Neural progenitor cell (in vitro differentiated cells): Measurements from ENCODE around the gene PREX1. TPM values are rescaled to one million over a fixed set of nuclear protein-coding genes. Genes with fewer than 3 reads are reported as not detected.

ENCODE experiments used
- DNase-seq: peaks from one replicate; pipeline ENCODE4 v3.0.0-alpha.2; 2016; ENCODE audit warnings: low spot score
- H2AFZ ChIP-seq: fragments of 200-600 bp; sonication (generic); replicated peaks from 2 replicates; pipeline ENCODE4 v1.6.1; 2016; ENCODE audit warnings: antibody characterized with exemption
- H3F3A ChIP-seq: fragments of 200-600 bp; sonication (generic); 2 replicates; pipeline ENCODE4 v1.6.1; 2016; ENCODE audit warnings: antibody characterized with exemption, low read depth
- H3K27ac ChIP-seq: fragments of 200-600 bp; sonication (generic); 2 replicates; pipeline ENCODE4 v1.5.1; 2016; ENCODE audit warnings: mild to moderate bottlenecking
- H3K27me3 ChIP-seq: fragments of 200-600 bp; sonication (generic); 2 replicates; pipeline ENCODE4 v1.6.1; 2016; ENCODE audit warnings: mild to moderate bottlenecking, moderate library complexity
- H3K36me3 ChIP-seq: fragments of 200-600 bp; sonication (generic); 2 replicates; pipeline ENCODE4 v1.5.1; 2016
- H3K4me1 ChIP-seq: fragments of 200-600 bp; sonication (generic); 2 replicates; pipeline ENCODE4 v1.6.1; 2016; ENCODE audit warnings: mixed run types
- H3K4me2 ChIP-seq: fragments of 200-600 bp; sonication (generic); 2 replicates; pipeline ENCODE4 v1.6.1; 2016
- H3K4me3 ChIP-seq: fragments of 200-600 bp; sonication (generic); 2 replicates; pipeline ENCODE4 v1.5.1; 2016
- H3K79me2 ChIP-seq: fragments of 200-600 bp; sonication (generic); 2 replicates; pipeline ENCODE4 v1.6.1; 2016; ENCODE audit warnings: low read depth
- H3K9ac ChIP-seq: fragments of 200-600 bp; sonication (generic); 2 replicates; pipeline ENCODE4 v1.6.1; 2016
- H3K9me3 ChIP-seq: fragments of 200-600 bp; sonication (generic); 2 replicates; pipeline ENCODE4 v1.5.1; 2016; ENCODE audit warnings: low read depth
- H4K20me1 ChIP-seq: fragments of 200-600 bp; sonication (generic); 2 replicates; pipeline ENCODE4 v1.6.1; 2016; ENCODE audit warnings: low read depth
- H3K27ac Mint-ChIP-seq: 3 replicates; pipeline ENCODE4 v1.8.0; 2021; ENCODE audit warnings: mixed read lengths
- H3K27me3 Mint-ChIP-seq: 2 replicates; pipeline ENCODE4 v1.8.0; 2022; ENCODE audit warnings: low read depth, mild to moderate bottlenecking, inconsistent platforms, moderate library complexity, mixed read lengths; ENCODE audit not compliant: insufficient read depth
- H3K36me3 Mint-ChIP-seq: 3 replicates; pipeline ENCODE4 v1.8.0; 2021; ENCODE audit warnings: mixed read lengths
- H3K4me1 Mint-ChIP-seq: 3 replicates; pipeline ENCODE4 v1.8.0; 2021; ENCODE audit warnings: mixed read lengths
- H3K4me3 Mint-ChIP-seq: 3 replicates; pipeline ENCODE4 v1.8.0; 2021; ENCODE audit warnings: mild to moderate bottlenecking, moderate library complexity, mixed read lengths
- H3K9me3 Mint-ChIP-seq: 3 replicates; pipeline ENCODE4 v1.8.0; 2020; ENCODE audit warnings: mixed read lengths
- EZH2 ChIP-seq: fragments of 200-600 bp; sonication (generic); IDR thresholded peaks from 2 replicates; pipeline ENCODE4 v1.6.1; 2017; ENCODE audit warnings: antibody characterized with exemption, mild to moderate bottlenecking, moderate library complexity
- EZH2phosphoT487 ChIP-seq: fragments of 200-600 bp; sonication (generic); IDR thresholded peaks from 2 replicates; pipeline ENCODE4 v1.6.1; 2017; ENCODE audit warnings: antibody characterized with exemption
- total RNA-seq: library from RNA; depleted of rRNA; stranded (reverse); fragments of >200 nt; gene quantifications from 2 replicates; pipeline ENCODE4 v1.2.3, GENCODE V29; 2015; ENCODE audit warnings: low replicate concordance
- TF ChIP-seq, protein P1 (sequence below): fragments of 200-600 bp; sonication (generic); IDR thresholded peaks from 2 replicates; pipeline ENCODE4 v1.5.1; 2017; ENCODE audit warnings: antibody characterized with exemption, mild to moderate bottlenecking

Gene PREX1
- total RNA-seq, 1 donor from 2014 or later: 4.5 TPM

DNA sequence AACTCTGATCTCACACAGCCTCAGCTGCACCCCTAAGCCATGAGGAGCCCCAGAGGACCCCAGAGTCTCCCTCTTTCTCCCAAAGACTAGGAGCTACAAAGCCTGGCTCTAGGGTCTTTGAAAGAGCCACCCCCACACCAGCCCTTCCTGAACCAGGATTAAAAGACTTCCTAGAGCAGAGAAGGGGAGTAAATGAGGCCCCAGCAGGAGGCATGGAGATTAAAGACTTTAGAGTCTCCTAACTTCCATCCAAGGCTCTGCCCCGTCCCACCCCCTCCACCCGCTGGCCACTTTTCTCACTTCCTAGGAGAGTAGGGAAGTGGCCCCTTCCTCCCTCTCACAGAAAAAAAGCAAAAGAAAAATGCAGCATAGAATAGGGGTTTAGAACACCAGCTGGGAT is 1.7 kb downstream of the PREX1 start:
- no peaks in the 10 kb centered on the region for H3K79me2 ChIP-seq
- Mint-ChIP-seq H3K4me1 (peaks cover 60% of the 10 kb centered on the region), H3K36me3 (no peaks in the 10 kb centered on the region), H3K27ac (peak overlapping the region; percentile 91), H3K27me3 (peaks cover 5% of the 10 kb centered on the region), H3K9me3 (no peaks in the 10 kb centered on the region), H3K4me3 (peak overlapping the region; percentile 98)
- H3K4me3 ChIP-seq: peak overlapping the region; percentile 76
- no peaks in the 10 kb centered on the region for H3K9me3 ChIP-seq
- TF ChIP-seq, protein P1, sequence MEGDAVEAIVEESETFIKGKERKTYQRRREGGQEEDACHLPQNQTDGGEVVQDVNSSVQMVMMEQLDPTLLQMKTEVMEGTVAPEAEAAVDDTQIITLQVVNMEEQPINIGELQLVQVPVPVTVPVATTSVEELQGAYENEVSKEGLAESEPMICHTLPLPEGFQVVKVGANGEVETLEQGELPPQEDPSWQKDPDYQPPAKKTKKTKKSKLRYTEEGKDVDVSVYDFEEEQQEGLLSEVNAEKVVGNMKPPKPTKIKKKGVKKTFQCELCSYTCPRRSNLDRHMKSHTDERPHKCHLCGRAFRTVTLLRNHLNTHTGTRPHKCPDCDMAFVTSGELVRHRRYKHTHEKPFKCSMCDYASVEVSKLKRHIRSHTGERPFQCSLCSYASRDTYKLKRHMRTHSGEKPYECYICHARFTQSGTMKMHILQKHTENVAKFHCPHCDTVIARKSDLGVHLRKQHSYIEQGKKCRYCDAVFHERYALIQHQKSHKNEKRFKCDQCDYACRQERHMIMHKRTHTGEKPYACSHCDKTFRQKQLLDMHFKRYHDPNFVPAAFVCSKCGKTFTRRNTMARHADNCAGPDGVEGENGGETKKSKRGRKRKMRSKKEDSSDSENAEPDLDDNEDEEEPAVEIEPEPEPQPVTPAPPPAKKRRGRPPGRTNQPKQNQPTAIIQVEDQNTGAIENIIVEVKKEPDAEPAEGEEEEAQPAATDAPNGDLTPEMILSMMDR: no peak
- peak; percentile 33 for TF ChIP-seq EZH2phosphoT487
- peak overlapping the region; percentile 89 for H3K4me2 ChIP-seq
- no peak overlapping the region for H3K9ac ChIP-seq
- H3K4me1 ChIP-seq: peaks cover 26% of the 10 kb centered on the region
- peaks cover 61% of the 10 kb centered on the region for H4K20me1 ChIP-seq
- H3K27me3 ChIP-seq: peaks cover 80% of the 10 kb centered on the region
- no peaks in the 10 kb centered on the region for H3K36me3 ChIP-seq
- H3F3A ChIP-seq: peaks cover 32% of the 10 kb centered on the region
- no peak overlapping the region for H3K27ac ChIP-seq
- peak; percentile 89 for DNase-seq
- H2AFZ ChIP-seq: no peak overlapping the region

DNA sequence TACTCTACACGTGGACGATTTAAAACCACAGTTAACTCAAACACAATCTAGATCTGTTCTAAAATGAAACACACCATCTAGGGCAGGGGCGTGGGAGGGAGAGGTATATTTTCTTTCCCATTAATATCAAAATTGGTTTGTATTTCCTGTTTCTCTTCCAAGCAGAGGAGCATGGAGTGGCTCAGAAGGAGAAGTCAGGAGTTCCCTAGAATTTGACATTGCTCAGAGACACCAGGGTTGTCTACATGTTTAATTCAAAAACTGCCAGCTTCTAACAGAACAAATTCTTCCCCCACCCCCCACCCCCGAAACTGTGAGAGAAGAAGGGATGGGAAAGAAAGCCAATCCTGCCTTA is 2.3 kb downstream of the PREX1 start:
- Histone ChIP-seq H3F3A (peaks cover 32% of the 10 kb centered on the region), H3K27me3 (peaks cover 80% of the 10 kb centered on the region), H4K20me1 (peaks cover 66% of the 10 kb centered on the region), H3K27ac (no peak overlapping the region), H3K9me3 (no peaks in the 10 kb centered on the region), H3K9ac (no peak overlapping the region), H3K4me2 (peak overlapping the region; percentile 89), H3K36me3 (no peaks in the 10 kb centered on the region), H3K4me1 (peaks cover 26% of the 10 kb centered on the region), H3K4me3 (peak overlapping the region; percentile 76), H3K79me2 (no peaks in the 10 kb centered on the region), H2AFZ (no peak overlapping the region)
- Mint-ChIP-seq H3K9me3 (no peaks in the 10 kb centered on the region), H3K27me3 (peaks cover 5% of the 10 kb centered on the region), H3K4me1 (peaks cover 63% of the 10 kb centered on the region), H3K36me3 (no peaks in the 10 kb centered on the region), H3K27ac (peak overlapping the region; percentile 91), H3K4me3 (peak overlapping the region; percentile 98)
- no peak for TF ChIP-seq EZH2
- TF ChIP-seq, protein P1: no peak
- no peak for TF ChIP-seq EZH2phosphoT487
- no peak for DNase-seq

DNA sequence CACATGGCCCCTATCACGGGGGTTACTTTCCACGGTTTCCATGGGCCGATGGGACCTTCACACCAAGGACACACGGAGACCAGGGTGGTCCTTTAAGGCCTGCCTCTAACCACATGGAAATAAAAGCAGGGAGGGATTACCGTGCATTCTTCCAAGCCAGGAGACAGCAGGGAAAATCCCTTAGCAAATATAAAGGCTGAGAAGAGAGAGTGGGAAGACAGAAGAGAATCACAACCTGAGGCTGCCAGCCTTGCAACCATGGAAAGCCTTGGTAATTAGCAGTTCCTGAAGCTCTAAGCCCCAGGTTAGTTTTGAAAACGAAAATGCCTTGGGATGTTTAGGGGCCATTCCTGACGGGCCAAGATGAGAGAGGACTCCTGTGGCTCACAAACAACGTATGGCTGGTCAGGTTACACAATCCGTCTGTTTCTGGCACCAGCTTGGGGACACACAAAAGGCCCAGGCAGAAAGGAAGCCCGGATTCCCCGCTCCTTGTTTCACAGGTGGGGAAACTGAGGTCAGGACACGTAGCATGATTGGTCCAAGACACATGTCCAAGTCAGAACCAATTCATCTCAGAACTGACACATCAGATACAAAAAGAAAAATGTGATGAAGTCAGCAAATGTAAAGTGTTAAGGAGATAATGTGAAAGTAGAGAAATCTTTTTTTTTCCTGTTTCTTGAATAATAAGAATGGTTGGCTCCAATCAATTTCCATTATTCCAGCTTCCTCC is 2.8 kb downstream of the PREX1 start:
- Histone ChIP-seq H3K36me3 (no peaks in the 10 kb centered on the region), H3K9me3 (no peaks in the 10 kb centered on the region), H3K4me3 (peak overlapping the region; percentile 76), H3K9ac (no peak overlapping the region), H3K4me1 (peaks cover 28% of the 10 kb centered on the region), H3F3A (peaks cover 32% of the 10 kb centered on the region), H3K27ac (no peak overlapping the region), H3K27me3 (peaks cover 80% of the 10 kb centered on the region), H4K20me1 (peaks cover 71% of the 10 kb centered on the region), H2AFZ (no peak overlapping the region), H3K79me2 (no peaks in the 10 kb centered on the region), H3K4me2 (peak overlapping the region; percentile 89)
- Mint-ChIP-seq H3K27me3 (peaks cover 2% of the 10 kb centered on the region), H3K36me3 (no peaks in the 10 kb centered on the region), H3K4me1 (peaks cover 69% of the 10 kb centered on the region), H3K9me3 (no peaks in the 10 kb centered on the region), H3K4me3 (peak overlapping the region; percentile 98), H3K27ac (peak overlapping the region; percentile 91)
- TF ChIP-seq EZH2phosphoT487: no peak
- DNase-seq: peak; percentile 77

DNA sequence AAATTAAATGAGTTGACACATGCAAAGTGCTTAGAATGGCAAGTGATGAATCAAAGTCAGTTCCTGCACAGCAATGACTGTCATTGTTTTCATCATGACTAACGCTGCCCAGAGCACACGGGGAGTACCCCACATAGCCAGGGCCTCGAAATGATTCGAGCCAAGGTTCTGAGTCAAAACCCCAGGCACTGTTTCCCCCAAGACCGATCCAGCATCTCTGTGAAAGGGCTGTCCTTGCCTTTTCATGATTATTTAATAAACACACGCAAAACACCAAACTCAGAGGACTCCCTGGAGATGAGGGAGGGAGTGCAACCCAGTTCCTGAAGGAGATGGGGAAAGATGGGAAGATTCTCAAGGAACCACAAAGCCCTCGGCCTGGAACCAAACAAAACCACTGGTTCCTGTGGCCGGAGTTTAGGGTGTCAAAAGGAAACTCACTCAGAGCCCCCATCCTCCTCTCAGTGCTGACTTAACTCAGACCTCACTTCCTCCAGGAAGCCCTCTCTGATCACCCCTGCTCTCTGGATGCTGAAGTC is 3.8 kb downstream of the PREX1 start:
- no peak overlapping the region for H2AFZ ChIP-seq
- peaks cover 30% of the 10 kb centered on the region for H3K4me1 ChIP-seq
- Mint-ChIP-seq H3K36me3 (peaks cover 4% of the 10 kb centered on the region), H3K27me3 (peaks cover 2% of the 10 kb centered on the region), H3K9me3 (no peaks in the 10 kb centered on the region), H3K27ac (no peak overlapping the region), H3K4me1 (peaks cover 74% of the 10 kb centered on the region), H3K4me3 (peak overlapping the region; percentile 55)
- no peak for TF ChIP-seq EZH2phosphoT487
- no peak for TF ChIP-seq EZH2
- TF ChIP-seq, protein P1: no peak
- H3K36me3 ChIP-seq: no peaks in the 10 kb centered on the region
- H3K27ac ChIP-seq: no peak overlapping the region
- H3F3A ChIP-seq: peaks cover 36% of the 10 kb centered on the region
- DNase-seq: no peak
- H4K20me1 ChIP-seq: peaks cover 81% of the 10 kb centered on the region
- H3K9ac ChIP-seq: no peak overlapping the region
- no peak overlapping the region for H3K4me3 ChIP-seq
- H3K79me2 ChIP-seq: no peaks in the 10 kb centered on the region
- H3K27me3 ChIP-seq: peaks cover 80% of the 10 kb centered on the region
- no peak overlapping the region for H3K4me2 ChIP-seq
- no peaks in the 10 kb centered on the region for H3K9me3 ChIP-seq
